HepG2 (cell line): ENCODE data around the gene NT5C2. TPM values are rescaled to one million over a fixed set of nuclear protein-coding genes. Genes with fewer than 3 reads are reported as not detected.
A peak's percentile ranks its signal among the peaks of the same experiment; 100 is the strongest.

ENCODE experiments used
- CCDC6 ChIP-seq: sonication (generic); formaldehyde crosslinking; IDR thresholded peaks from 2 replicates; pipeline ENCODE4 v1.8.1; 2022; ENCODE audit warnings: mild to moderate bottlenecking, missing genetic modification reagents, moderate library complexity
- FOXA3 ChIP-seq: IDR thresholded peaks from 2 replicates; pipeline ENCODE4 v1.6.1; 2016; ENCODE audit warnings: missing genetic modification reagents, missing compliant biosample characterization
- GATA4 ChIP-seq: sonication (generic); IDR thresholded peaks from 2 replicates; pipeline ENCODE4 v1.6.1; 2016; ENCODE audit warnings: antibody characterized with exemption, low read depth, borderline replicate concordance
- HDAC1 ChIP-seq: sonication (generic); formaldehyde crosslinking; IDR thresholded peaks from 2 replicates; pipeline ENCODE4 v1.5.1; 2020; ENCODE audit warnings: mild to moderate bottlenecking, missing genetic modification reagents
- HNRNPK ChIP-seq: fragments of 200-400 bp; formaldehyde crosslinking; IDR thresholded peaks from 2 replicates; pipeline ENCODE4 v1.6.1; 2018; ENCODE audit warnings: low read length, low read depth, moderate library complexity, mild to moderate bottlenecking; ENCODE audit not compliant: poor library complexity, severe bottlenecking
- HOXD1 ChIP-seq: sonication (generic); formaldehyde crosslinking; IDR thresholded peaks from 2 replicates; pipeline ENCODE4 v1.5.0; 2020; ENCODE audit warnings: missing genetic modification reagents
- MAX ChIP-seq: IDR thresholded peaks from 2 replicates; pipeline ENCODE4 v1.6.1; 2012; ENCODE audit warnings: inconsistent platforms
- NR1H2 ChIP-seq: sonication (generic); formaldehyde crosslinking; IDR thresholded peaks from 2 replicates; pipeline ENCODE4 v1.8.1; 2022; ENCODE audit warnings: low read depth, missing genetic modification reagents, borderline replicate concordance
- POGZ ChIP-seq: sonication (generic); formaldehyde crosslinking; IDR thresholded peaks from 2 replicates; pipeline ENCODE4 v1.4.0; 2020; ENCODE audit warnings: mild to moderate bottlenecking, missing genetic modification reagents
- RBM39 ChIP-seq: fragments of 200-400 bp; formaldehyde crosslinking; IDR thresholded peaks from one replicate; pipeline ENCODE4 v1.6.1; 2018; ENCODE audit warnings: antibody characterized with exemption, mild to moderate bottlenecking, low read depth, low read length; ENCODE audit not compliant: poor library complexity, severe bottlenecking
- SALL1 ChIP-seq: sonication (generic); formaldehyde crosslinking; IDR thresholded peaks from 2 replicates; pipeline ENCODE4 v1.8.0; 2022; ENCODE audit warnings: mild to moderate bottlenecking, missing genetic modification reagents
- SIN3A ChIP-seq: IDR thresholded peaks from 2 replicates; pipeline ENCODE4 v1.6.1; 2011; ENCODE audit warnings: low read depth, mild to moderate bottlenecking, control low read depth, low read length, borderline replicate concordance
- SOX6 ChIP-seq, 2 experiments: fragments of 450-650 bp in 1 of 2; sonication (generic) in 1 of 2; formaldehyde crosslinking in 1 of 2; IDR thresholded peaks; 2 replicates each; pipeline versions ENCODE4 v1.4.0 to v1.6.1; 2017 to 2020; ENCODE audit warnings: antibody characterized with exemption in 1 of 2, mild to moderate bottlenecking in 1 of 2, missing genetic modification reagents in 1 of 2
- ZBTB14 ChIP-seq: sonication (generic); formaldehyde crosslinking; IDR thresholded peaks from 2 replicates; pipeline ENCODE4 v1.4.0; 2020; ENCODE audit warnings: missing genetic modification reagents
- ZFP36 ChIP-seq: fragments of 150-350 bp; IDR thresholded peaks from 2 replicates; pipeline ENCODE4 v1.6.1; 2018; ENCODE audit warnings: borderline replicate concordance, low read length, low read depth; ENCODE audit not compliant: partially characterized antibody
- ZNF883 ChIP-seq: sonication (generic); formaldehyde crosslinking; IDR thresholded peaks from 2 replicates; pipeline ENCODE4 v1.5.1; 2020; ENCODE audit warnings: mild to moderate bottlenecking, missing genetic modification reagents; ENCODE audit errors: not compliant biosample characterization
- ZSCAN20 ChIP-seq: sonication (generic); formaldehyde crosslinking; IDR thresholded peaks from 2 replicates; pipeline ENCODE4 v1.4.0; 2020; ENCODE audit warnings: missing genetic modification reagents, mild to moderate bottlenecking, borderline replicate concordance
- polyA plus RNA-seq, 8 experiments: library from polyadenylated mRNA; depleted of rRNA in 3 of 8; stranded (reverse) in 7 of 8; unstranded in 1 of 8; fragments of >200 nt; fragmentation: Illumina TruSeq in 4 of 8; extraction: Trizol in 4 of 8; gene quantifications; 2 replicates each; pipeline versions ENCODE4 v1.2.1 to v1.2.3, GENCODE V29; 2011 to 2016; ENCODE audit warnings: low read depth in 4 of 8, missing spikeins in 1 of 8, mixed read lengths in 1 of 8; ENCODE audit not compliant: insufficient read depth in 1 of 8
- total RNA-seq, 5 experiments: library from RNA; depleted of rRNA; stranded (reverse); fragments of >200 nt; fragmentation: Illumina TruSeq; extraction: Trizol; gene quantifications; 2 replicates each; pipeline ENCODE4 v1.2.3, GENCODE V29; 2016; ENCODE audit warnings: low read depth in 1 of 5
- TF ChIP-seq, protein P1 (sequence below): sonication (generic); formaldehyde crosslinking; IDR thresholded peaks from 2 replicates; pipeline ENCODE4 v1.5.0; 2020; ENCODE audit warnings: mild to moderate bottlenecking, missing genetic modification reagents, borderline replicate concordance
- TF ChIP-seq, protein P2 (sequence below): IDR thresholded peaks from 2 replicates; pipeline ENCODE4 v1.6.1; 2016; ENCODE audit warnings: low read depth, borderline replicate concordance

Gene NT5C2
- total and polyA plus RNA-seq, 2 of the 13 experiments (the other 11 are each of a cell fraction or from before 2014, with no cell fraction given) = 40.6 to 55.2 TPM

GRCh38 chr10:103192451-103193106 is 493 bp downstream of the NT5C2 start (continued):
- TF ChIP-seq HOXD1 (peak; percentile 62), SOX6 (IDR thresholded peaks at IDR 0.05) (no peak), SOX6 (CRISPR knock-in tag; IDR thresholded peaks at IDR 0.05) (peak; percentile 61; the same call in 1 of the 2 replicates), ZBTB14 (CRISPR knock-in tag) (peak; percentile 34), RBM39 (peak; percentile 61), NR1H2 (CRISPR knock-in tag) (0 out of 2 replicates have a peak, but pooled peaks have one; percentile 4), FOXA3 (CRISPR knock-in tag) (0 out of 2 replicates have a peak, but pooled peaks have one; percentile 7), MAX (peak; percentile 74), CCDC6 (CRISPR knock-in tag) (0 out of 2 replicates have a peak, but pooled peaks have one; percentile 13), SALL1 (CRISPR knock-in tag) (peak; percentile 71; the same call in 1 of the 2 replicates), GATA4 (no peak), HNRNPK (peak; percentile 30), SIN3A (0 out of 2 replicates have a peak, but pooled peaks have one; percentile 24), POGZ (CRISPR knock-in tag) (peak; percentile 57; the same call in 1 of the 2 replicates), ZSCAN20 (no peak), HDAC1 (CRISPR knock-in tag) (peak; percentile 78), ZNF883 (peak; percentile 69), ZFP36 (no peak)
- TF ChIP-seq, protein P1, sequence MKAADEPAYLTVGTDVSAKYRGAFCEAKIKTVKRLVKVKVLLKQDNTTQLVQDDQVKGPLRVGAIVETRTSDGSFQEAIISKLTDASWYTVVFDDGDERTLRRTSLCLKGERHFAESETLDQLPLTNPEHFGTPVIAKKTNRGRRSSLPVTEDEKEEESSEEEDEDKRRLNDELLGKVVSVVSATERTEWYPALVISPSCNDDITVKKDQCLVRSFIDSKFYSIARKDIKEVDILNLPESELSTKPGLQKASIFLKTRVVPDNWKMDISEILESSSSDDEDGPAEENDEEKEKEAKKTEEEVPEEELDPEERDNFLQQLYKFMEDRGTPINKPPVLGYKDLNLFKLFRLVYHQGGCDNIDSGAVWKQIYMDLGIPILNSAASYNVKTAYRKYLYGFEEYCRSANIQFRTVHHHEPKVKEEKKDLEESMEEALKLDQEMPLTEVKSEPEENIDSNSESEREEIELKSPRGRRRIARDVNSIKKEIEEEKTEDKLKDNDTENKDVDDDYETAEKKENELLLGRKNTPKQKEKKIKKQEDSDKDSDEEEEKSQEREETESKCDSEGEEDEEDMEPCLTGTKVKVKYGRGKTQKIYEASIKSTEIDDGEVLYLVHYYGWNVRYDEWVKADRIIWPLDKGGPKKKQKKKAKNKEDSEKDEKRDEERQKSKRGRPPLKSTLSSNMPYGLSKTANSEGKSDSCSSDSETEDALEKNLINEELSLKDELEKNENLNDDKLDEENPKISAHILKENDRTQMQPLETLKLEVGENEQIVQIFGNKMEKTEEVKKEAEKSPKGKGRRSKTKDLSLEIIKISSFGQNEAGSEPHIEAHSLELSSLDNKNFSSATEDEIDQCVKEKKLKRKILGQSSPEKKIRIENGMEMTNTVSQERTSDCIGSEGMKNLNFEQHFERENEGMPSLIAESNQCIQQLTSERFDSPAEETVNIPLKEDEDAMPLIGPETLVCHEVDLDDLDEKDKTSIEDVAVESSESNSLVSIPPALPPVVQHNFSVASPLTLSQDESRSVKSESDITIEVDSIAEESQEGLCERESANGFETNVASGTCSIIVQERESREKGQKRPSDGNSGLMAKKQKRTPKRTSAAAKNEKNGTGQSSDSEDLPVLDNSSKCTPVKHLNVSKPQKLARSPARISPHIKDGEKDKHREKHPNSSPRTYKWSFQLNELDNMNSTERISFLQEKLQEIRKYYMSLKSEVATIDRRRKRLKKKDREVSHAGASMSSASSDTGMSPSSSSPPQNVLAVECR = peak; percentile 80; the same call in 1 of the 2 replicates
- TF ChIP-seq, protein P2, sequence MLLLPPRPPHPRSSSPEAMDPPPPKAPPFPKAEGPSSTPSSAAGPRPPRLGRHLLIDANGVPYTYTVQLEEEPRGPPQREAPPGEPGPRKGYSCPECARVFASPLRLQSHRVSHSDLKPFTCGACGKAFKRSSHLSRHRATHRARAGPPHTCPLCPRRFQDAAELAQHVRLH (CRISPR knock-in tag) = 0 out of 2 replicates have a peak, but pooled peaks have one; percentile 45
